WTC11 (cell line): ENCODE measurements around the gene OR2D2.

Experiments used
- CREM ChIP-seq: sonication (generic); formaldehyde crosslinking; IDR thresholded peaks from 2 replicates; pipeline ENCODE4 v1.8.1; 2022; ENCODE audit warnings: mild to moderate bottlenecking, missing genetic modification reagents, moderate library complexity
- CTCF ChIP-seq: fragments of 200-600 bp; IDR thresholded peaks from 2 replicates; pipeline ENCODE4 v1.8.0; 2022; ENCODE audit warnings: antibody characterized with exemption
- ERG ChIP-seq: fragments of 250-450 bp; sonication (Bioruptor Pico); IDR thresholded peaks from 2 replicates; pipeline ENCODE4 v1.8.0; 2021; ENCODE audit warnings: mild to moderate bottlenecking
- FOXJ3 ChIP-seq: sonication (generic); formaldehyde crosslinking; IDR thresholded peaks from 2 replicates; pipeline ENCODE4 v1.9.0; 2021; ENCODE audit warnings: missing genetic modification reagents, mild to moderate bottlenecking, borderline replicate concordance

GRCh38 chr11:6900327-6900999 lies 8.2 kb upstream of the OR2D2 start:
- TF ChIP-seq FOXJ3 (CRISPR knock-in tag): no peak
- no peak for TF ChIP-seq CTCF
- TF ChIP-seq CREM: no peak
- TF ChIP-seq ERG (CRISPR knock-in tag): no peak
